Measurements from ENCODE around the gene BMF. TPM values are rescaled to one million over a fixed set of nuclear protein-coding genes. Genes with fewer than 3 reads are reported as not detected.

BMF gene
- polyA plus RNA-seq, 10 donors: 7.2 to 13.0 (median 8.9) TPM

DNA sequence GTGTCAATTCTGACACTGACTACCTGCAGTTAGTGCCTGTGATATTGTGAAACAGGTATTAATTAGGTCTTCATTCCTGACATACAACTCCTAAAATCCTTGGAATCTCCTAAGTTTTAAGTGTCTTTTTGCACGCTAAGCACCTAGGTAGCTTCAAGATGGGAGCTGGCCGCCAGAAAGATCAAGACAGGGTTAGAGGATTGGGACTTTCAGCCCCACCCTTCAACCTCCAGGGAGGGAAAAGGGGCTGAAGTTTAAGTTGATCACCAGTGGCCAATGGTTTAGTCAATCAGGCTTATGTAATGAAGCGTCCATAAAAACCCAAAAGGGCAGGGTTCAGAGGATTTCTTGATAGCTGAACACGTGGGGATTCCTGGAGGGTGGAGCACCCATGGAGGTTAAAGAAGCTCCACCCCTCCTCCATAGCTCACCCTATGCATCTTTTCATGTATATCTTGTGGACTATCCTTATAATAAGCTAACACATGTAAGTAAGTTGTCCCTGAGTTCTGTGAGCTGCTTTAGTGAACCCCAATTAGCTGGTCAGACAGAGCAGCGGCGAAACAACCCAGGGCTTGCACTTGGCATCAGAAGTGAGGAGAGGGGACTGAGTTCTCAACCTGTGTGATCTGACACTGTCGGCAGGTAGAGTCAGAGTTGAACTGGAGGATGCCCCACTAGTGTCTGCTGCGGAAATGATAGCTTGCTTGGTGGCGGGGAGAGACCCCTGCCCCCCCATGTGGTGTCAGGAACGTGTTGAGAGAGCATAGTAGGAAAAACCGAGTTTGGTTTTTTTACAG, 56.9 kb downstream of the BMF start:
- no peak for DNase-seq

GRCh38 chr15:40050788-40051470, 57.8 kb downstream of the BMF start:
- peak in 1 of 3 donors; percentile 77 for DNase-seq

- no peak for DNase-seq
Observed at GRCh38 chr15:40048926-40049475, 59.7 kb downstream of the BMF start.

DNA sequence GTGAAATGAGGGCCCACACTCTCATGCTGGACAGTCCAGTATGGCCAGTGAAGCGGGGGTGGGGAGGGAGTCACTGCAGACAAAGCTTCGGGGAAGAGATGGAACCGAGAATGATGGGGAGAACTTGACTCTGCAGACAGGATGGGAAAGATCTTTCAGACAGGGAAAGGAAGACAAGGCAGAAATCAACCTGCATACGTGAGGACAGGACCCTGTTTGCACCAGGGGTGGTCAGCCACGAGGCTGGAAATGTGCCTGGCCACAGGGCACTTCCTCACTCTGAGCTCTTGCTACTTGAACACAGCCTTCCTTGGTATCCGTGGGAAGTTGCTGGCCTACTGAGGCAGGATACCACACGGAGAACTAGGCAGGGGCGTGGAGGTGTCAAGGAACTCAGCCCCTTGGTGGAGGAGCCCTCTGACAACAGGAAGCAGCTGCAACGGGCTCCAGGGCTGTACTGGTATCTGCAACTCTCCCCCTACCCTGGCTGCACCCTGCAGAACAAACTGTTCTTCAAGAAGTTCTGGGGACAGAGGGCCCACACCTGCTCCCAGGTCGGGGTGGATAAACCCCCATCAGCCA, 60.4 kb downstream of the BMF start:
- no peak for DNase-seq

DNA sequence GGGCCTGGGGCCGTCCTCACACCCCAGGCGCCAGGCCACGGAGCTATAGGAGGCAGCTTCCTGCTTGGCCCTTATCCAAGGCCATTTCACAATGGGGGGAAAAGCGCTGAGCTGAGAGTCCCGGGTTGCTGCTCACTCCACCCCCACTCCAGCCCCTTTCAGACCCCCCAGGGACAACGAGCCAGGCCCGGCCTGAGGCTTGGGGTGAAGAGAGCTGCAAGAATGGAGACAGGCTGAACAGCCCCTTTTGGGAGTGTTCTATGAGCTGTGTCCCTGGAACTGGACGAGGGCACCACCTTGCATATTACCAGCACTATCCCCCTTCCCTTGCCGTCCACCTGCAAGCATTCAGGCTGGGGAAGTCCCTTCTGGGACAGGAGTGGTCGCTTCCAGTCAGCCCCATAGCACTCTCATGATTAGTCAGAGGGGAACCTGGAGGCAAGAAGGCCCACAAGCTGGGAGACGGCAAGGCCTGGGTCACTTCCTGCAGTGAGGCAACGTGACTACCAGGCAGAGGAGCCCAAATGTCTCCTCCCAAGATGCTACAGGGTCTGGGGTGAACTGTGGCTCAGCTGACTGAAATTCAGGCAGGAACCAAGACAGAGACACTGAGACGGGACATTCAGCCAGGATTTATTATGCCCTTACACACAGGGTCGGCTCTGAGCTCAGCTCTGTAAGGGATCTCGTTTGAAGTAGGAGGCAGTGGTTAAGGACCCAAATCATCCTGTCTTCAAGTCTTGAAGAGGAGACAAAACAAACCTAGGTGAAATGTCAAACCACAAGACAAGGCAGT, 61.1 kb downstream of the BMF start:
- DNase-seq: peak in 2 of 3 donors; percentile 48 to 64

DNA sequence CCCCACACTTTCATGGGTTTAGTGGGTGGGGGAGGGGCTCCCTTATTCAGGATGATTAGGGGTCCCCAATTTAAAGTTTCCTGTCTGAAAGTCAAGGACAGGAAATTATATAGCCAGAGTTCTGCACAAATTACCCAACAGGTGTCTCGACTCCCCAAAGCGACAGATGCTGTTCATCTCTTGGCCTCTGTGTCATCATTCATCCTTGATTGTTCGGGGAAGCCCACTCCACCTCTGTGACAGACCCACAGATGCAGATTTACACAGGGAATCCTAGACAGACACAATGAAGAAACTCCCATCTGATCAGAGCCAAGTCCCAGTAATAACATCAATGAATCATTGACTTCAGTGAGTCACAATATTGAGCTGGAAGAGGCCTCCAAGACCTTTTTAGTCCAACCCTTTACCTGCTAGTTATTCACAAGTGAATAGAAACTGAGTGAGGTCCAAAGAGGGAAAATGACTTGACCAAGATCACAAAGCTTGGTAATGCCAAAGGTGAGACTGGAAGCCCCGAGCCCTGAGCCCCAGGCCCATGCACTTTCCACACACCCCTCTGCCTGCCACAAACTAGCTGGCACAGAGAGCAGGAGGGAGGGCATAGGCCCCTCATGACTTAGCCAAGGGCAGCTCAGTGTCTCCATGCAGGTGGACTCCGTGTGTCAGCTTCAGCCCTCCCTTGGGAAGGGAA, 61.8 kb downstream of the BMF start:
- DNase-seq: no peak

DNA sequence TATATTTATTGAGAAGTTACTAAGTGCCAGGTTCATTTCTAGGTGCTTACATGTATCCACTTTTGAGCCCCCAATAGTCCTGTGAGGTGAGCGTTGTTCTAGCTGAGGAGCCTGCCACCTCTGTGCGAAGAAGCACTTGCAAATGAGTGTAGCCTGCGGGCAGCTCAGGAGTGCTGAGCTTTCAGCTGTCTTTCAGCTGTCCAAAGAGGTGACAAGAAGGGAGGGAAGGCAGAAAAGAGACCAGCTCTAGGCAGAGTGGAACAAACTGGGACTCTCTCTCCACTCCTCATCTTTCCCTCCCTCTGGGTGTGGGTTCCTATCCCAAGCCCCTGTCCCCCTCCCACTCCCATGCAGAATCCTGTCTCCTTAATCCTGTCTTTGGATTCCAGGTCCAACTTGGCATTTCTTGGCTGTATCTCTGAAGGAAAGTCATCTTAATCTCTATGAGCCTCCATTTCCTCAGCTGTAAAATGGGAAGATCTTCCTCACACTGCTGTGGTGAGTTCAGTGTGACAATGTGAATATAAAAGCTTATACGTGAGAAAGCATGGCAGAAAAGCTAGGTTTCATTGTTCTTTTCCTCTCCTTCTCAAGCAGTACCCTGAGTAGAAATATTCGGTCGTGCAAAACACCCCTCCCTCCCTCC, 63.0 kb downstream of the BMF start:
- no peak for DNase-seq

DNA sequence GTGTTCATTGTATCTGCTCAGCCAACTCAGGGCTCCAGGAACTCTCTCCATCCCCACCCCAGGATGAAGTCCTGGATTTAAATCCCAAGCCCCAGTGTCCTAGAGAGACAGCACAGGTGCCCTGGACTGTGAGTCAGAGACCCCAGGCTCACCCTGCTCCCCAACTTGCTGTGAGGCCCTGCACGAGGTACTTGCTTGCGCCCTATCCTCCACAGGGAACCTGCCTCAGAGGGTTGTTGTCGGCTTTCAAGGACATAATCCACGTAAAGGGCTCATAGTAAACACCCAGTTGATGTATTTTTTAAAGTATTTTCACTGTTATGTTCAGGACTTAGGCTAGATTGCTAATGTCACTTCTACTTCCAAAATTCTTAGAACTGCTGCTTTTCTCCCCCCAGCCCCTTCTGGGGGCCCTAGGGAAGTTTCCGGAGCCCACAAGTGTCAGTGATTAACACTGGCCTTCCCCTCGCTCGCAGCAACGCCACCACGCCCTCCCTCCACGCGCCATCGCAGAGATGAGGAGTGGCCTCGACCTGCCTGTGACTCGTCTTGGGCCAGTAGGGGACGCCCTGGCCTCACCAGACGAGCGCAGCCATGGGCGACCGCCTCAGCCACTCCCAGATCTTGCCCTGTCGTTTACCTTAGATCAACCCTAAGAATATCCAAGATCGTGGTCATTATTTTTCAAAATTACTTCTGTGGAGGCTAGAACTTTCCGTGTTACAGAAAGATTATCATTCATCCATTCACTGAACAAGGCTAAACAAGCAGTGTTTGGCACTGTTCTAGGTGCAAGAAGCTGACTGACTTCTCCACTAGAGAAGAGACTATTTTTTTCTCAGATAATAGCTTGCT, 63.7 kb downstream of the BMF start:
- DNase-seq: peak; percentile 80 to 93 (median 87)

DNA sequence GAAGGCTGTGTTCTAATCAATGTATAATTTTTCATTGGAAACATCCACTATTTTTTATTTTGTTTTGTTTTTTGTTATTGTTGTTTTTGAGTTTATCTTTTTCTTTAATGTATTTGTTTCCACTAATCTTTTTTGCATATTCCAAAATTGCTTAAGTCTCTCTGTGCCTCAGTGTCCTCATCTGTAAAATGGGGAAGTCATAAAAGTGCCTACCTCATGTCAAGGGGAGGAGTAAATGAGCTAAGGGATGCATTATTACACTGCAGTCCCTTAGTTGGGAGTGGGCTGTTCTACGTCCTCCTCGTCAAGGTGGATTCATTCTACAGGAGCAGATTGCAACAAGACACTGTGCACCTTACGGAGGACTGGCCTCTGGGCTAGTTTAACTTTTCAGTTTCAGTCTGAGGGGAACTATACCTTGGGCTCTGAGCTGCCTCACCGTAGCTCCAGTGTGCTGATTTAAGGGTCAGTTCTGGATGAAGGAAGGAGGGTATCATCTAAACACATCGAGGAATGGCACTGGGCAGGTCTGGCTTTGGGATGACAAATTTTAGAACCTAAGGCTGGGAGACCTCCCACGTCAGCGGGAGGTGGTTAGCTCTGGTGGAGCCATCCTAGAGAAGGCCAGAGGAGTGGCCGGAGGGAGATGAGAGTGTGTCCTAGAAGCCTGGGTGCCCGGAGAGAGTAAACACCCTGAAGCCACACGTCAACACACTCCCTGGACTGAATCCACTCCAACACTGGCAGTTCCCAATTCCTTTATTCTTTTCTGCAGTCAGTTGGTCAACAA, 64.6 kb downstream of the BMF start:
- no peak for DNase-seq

GRCh38 chr15:40042791-40043320, 65.8 kb downstream of the BMF start:
- no peak for DNase-seq

DNA sequence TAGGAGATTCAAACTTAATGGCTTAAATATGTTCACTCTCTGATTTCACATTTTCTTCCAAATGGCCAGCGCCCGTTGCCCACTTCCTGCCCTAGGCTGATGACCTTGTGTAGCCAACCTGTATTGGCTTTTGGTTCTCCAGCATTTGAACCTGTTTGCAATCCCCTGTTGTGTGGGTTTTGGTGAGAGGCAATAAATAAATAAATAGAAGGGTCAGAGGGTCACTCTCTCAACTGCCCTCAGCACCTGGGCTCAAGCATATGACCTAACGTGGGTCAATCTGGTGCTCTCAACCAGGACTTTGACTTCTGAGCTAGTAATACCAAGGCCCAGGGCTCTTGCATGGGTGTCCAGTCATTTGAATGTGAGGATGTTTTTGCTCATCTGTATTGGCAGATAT, 67.9 kb downstream of the BMF start:
- DNase-seq: no peak

GRCh38 chr15:40040293-40040635, 68.4 kb downstream of the BMF start:
- DNase-seq: no peak

- peak; percentile 95 to 99 (median 97) for DNase-seq
Observed at GRCh38 chr15:40038638-40039543, 69.8 kb downstream of the BMF start, which contains the start of gene SRP14. Gene SRP14, minus strand, starts transcription at chr15:40039181. Its CDS starts 65 bp downstream, at chr15:40039116.

DNA sequence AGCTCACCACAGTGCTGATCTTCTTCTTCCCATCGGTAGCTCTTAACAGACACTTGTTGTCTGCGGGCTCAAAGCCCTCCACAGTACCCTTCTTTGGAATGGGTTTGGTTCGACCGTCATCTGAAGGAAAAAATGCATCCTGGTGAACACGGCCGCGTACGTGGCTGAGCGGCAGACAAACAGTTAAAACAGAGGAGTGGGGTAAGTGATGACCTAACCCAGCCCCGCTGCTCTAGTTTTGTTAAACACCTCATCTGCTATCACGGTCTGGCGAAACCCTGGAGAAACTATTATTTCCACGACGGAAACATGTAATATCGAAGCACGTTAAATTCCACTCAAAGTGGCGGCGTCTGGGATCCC, 70.4 kb downstream of the BMF start:
- no peak for DNase-seq
